ENCODE measurements around the gene CRTAC1.

DNA sequence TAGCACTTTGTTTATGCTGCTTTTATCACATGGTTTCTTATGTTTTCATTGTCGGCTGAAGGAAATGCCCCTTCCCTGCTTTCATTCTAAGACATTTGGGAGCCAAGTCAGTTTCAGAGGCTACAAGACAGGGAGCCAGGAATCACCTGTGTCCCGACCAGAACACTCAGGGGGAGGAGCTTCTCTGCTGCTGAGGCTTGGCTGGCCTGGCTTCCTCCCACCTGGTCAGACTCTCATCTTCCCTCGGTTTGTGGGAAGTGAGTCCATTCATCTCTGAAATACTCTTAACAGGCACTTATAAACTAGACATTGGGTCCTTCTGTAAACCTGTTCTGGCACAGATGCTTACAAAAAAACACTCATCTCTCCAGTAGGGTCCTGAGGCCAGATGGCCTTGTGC lies 200.4 kb downstream of the CRTAC1 start:
- TF ChIP-seq, protein P1, sequence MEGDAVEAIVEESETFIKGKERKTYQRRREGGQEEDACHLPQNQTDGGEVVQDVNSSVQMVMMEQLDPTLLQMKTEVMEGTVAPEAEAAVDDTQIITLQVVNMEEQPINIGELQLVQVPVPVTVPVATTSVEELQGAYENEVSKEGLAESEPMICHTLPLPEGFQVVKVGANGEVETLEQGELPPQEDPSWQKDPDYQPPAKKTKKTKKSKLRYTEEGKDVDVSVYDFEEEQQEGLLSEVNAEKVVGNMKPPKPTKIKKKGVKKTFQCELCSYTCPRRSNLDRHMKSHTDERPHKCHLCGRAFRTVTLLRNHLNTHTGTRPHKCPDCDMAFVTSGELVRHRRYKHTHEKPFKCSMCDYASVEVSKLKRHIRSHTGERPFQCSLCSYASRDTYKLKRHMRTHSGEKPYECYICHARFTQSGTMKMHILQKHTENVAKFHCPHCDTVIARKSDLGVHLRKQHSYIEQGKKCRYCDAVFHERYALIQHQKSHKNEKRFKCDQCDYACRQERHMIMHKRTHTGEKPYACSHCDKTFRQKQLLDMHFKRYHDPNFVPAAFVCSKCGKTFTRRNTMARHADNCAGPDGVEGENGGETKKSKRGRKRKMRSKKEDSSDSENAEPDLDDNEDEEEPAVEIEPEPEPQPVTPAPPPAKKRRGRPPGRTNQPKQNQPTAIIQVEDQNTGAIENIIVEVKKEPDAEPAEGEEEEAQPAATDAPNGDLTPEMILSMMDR (IDR thresholded peaks at IDR 0.05; ENCODE audit: insufficient read depth, low read depth, low read length) = no peak
- TF ChIP-seq EZH2 (IDR thresholded peaks at IDR 0.05; ENCODE audit: insufficient read depth, low read length) = no peak

All from astrocyte (in vitro differentiated cells and primary cell).